ENCODE measurements around the gene LONP2. TPM values are rescaled to one million over a fixed set of nuclear protein-coding genes. Genes with fewer than 3 reads are reported as not detected.

LONP2 gene
- total RNA-seq, 2 donors from 2014 or later: 44.2 to 59.1 TPM

- no peak overlapping the region for H3K27ac ChIP-seq
- H3K36me3 ChIP-seq (replicated peaks in 1 of 2; ENCODE audit: insufficient read depth in 1 of 2, low read depth in 2 of 2): no peaks in the 10 kb centered on the region
- DNase-seq (no peak), ATAC-seq (no peak)
- H3K4me3 ChIP-seq: no peak overlapping the region
- no peak for TF ChIP-seq CTCF (IDR thresholded peaks at IDR 0.05)
- TF ChIP-seq POLR2A (IDR thresholded peaks at IDR 0.05): no peak
- intact Hi-C loops (cut with DNase I): no loop called here
- H3K9me3 ChIP-seq: no peaks in the 10 kb centered on the region
- peaks cover 7% of the 10 kb centered on the region for H3K4me1 ChIP-seq
- 82 to 83% methylated on average over 3 of the region's 3 CpGs for WGBS, 2 donors
- no peaks in the 10 kb centered on the region for H3K27me3 ChIP-seq
Measured at GRCh38 chr16:48212033-48212432, 32.1 kb upstream of the LONP2 start.

- ATAC-seq (no peak), DNase-seq (no peak)
- Histone ChIP-seq H3K27ac (no peak overlapping the region), H3K4me1 (peaks cover 4% of the 10 kb centered on the region), H3K9me3 (no peaks in the 10 kb centered on the region), H3K36me3 (replicated peaks in 1 of 2; ENCODE audit: insufficient read depth in 1 of 2, low read depth in 2 of 2) (no peaks in the 10 kb centered on the region), H3K4me3 (no peak overlapping the region), H3K27me3 (no peaks in the 10 kb centered on the region)
- intact Hi-C loops (cut with DNase I): no loop called here
- TF ChIP-seq CTCF (IDR thresholded peaks at IDR 0.05): no peak
- no peak for TF ChIP-seq POLR2A (IDR thresholded peaks at IDR 0.05)
- 62 to 81% methylated on average over 6 of the region's 6 CpGs for WGBS, 2 donors
Measured at GRCh38 chr16:48215738-48216137, 28.4 kb upstream of the LONP2 start.

- DNase-seq (no peak), ATAC-seq (no peak)
- Histone ChIP-seq H3K9me3 (no peaks in the 10 kb centered on the region), H3K4me1 (no peaks in the 10 kb centered on the region), H3K27ac (no peak overlapping the region), H3K4me3 (no peak overlapping the region), H3K36me3 (replicated peaks in 1 of 2; ENCODE audit: insufficient read depth in 1 of 2, low read depth in 2 of 2) (no peaks in the 10 kb centered on the region), H3K27me3 (no peaks in the 10 kb centered on the region)
- intact Hi-C loops (cut with DNase I): no loop called here
- TF ChIP-seq CTCF (IDR thresholded peaks at IDR 0.05) (no peak), POLR2A (IDR thresholded peaks at IDR 0.05) (no peak)
- 73 to 81% methylated on average over 2 of the region's 2 CpGs for WGBS, 2 donors
Measured at GRCh38 chr16:48217708-48218107, 26.4 kb upstream of the LONP2 start.

DNA sequence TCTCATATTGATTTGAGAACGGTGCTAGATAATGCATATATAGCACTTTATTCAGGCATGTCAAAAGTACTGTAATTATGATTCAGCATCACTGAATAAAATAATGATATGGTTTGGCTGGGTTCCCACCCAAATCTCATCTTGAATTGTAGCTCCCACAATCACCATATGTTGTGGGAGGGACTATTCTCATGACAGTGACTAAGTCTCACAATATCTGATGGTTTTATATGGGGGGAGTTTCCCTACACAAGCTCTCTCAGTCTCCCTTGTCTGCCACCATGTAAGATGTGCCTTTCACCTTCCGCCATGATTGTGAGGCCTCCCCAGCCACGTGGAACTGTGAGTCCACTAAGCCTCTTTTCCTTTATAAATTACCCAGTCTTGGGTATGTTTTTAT lies 25.6 kb upstream of the LONP2 start:
- Histone ChIP-seq H3K4me3 (no peak overlapping the region), H3K36me3 (replicated peaks in 1 of 2; ENCODE audit: insufficient read depth in 1 of 2, low read depth in 2 of 2) (no peaks in the 10 kb centered on the region), H3K27me3 (no peaks in the 10 kb centered on the region), H3K4me1 (no peaks in the 10 kb centered on the region), H3K9me3 (no peaks in the 10 kb centered on the region), H3K27ac (no peak overlapping the region)
- no peak for TF ChIP-seq CTCF (IDR thresholded peaks at IDR 0.05)
- TF ChIP-seq POLR2A (IDR thresholded peaks at IDR 0.05): no peak
- DNase-seq (no peak), ATAC-seq (no peak)
- WGBS, 2 donors: 83 to 85% methylated on average over 3 of the region's 3 CpGs
- intact Hi-C loops (cut with DNase I): no loop called here

DNA sequence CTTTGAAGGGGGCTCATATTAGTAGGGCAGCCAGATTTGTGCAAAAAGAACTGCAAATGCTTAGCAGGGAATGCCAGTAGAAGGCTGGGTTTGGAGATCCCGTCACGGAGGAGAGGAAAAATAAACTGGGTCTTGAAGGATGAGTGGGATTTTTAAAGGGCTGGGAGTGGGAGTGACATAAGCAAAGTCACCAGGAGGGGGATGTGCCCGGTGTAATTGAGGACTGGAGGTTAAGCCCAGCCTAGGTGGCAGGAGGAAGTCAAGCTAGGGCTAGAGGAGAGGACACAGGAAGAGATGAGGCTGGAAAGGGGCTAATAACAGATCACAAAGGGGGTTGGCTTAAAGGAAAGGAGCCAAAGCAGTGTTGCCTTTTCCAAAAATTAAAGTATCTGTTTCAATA lies 23.2 kb upstream of the LONP2 start:
- intact Hi-C loops (cut with DNase I): no loop called here
- WGBS, 2 donors: 66 to 73% methylated on average over 3 of the region's 3 CpGs
- Histone ChIP-seq H3K27ac (no peak overlapping the region), H3K4me3 (no peak overlapping the region), H3K9me3 (no peaks in the 10 kb centered on the region), H3K4me1 (no peaks in the 10 kb centered on the region), H3K27me3 (no peaks in the 10 kb centered on the region), H3K36me3 (replicated peaks in 1 of 2; ENCODE audit: insufficient read depth in 1 of 2, low read depth in 2 of 2) (no peaks in the 10 kb centered on the region)
- no peak for ATAC-seq
- DNase-seq: no peak
- TF ChIP-seq CTCF (IDR thresholded peaks at IDR 0.05): no peak
- no peak for TF ChIP-seq POLR2A (IDR thresholded peaks at IDR 0.05)

All from body of pancreas (tissue), 4 donors.